GM19452 (cell line): ENCODE measurements around the gene NEMP1.

ENCODE experiments used
- ATAC-seq: cut with Tn5 transposase; IDR thresholded peaks from one replicate; pipeline ENCODE4 v1.9.1; 2021; ENCODE audit not compliant: unreplicated experiment

Gene NEMP1

DNA sequence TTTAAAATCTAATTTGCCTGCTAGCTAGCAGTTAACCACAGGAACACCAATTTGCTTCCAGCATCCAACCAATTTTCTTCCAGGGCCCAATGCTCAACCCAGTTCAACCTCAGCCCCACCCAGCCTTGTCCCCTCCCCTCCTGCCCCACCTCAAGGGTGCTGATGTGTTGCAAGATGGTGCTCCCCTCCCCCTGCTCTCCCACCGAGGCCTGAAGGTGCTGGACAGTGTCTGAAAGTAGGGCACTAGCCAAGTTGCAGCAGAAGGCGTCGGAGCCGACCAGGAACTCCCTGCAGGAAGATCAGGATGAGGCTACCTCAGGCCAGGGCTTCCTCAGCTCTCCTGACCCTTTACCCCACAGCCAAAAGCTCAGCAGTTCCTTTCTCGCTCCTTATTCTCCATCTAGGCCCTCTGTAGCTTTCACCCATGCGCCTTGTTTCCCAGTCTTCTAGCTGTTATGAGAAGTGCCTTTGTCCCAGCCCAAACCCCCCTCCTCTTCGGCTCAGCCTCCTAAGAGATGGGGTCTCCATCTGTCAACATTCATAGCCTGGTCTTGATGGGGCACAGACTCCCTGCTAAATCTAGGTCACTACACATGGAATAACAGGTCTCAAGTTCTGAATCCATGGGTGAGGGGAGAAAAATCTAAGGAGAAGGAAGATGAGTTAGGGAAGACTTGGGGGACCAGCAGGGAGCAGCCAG lies 29.0 kb upstream of the NEMP1 start:
- no peak for ATAC-seq

DNA sequence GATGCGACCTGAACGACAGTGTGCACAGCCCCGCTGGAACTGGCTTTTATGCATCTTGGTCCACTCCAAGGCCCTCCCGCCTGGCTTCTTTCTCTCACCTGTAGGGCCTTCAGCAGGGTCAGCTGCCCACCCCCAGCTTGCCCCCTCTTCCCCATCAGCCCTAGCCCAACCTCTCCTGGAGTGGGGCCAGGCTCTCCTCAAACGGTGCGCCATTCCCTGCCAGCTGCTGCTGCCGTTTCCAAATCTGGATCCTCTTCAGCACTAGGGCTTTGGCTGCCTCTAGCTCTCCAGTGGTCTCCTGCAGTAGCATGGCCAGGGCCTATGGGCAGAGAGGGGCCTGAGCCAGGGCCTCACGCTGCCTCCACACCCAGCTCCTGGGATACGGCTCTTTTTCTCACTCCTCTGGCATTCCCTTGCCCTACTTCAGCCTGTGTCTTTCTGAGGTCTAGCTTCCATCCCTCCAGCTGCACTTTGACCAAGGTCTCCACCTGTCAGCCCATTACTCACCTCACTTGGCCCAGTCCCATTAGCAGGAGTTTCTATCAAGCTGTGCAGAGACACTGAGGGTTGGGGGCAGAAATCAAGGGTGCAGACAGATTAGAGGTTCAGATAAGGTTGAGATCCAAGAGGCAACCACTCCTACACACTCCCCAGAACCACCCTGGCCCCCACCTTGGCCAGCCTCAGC lies 27.6 kb upstream of the NEMP1 start:
- ATAC-seq: no peak

DNA sequence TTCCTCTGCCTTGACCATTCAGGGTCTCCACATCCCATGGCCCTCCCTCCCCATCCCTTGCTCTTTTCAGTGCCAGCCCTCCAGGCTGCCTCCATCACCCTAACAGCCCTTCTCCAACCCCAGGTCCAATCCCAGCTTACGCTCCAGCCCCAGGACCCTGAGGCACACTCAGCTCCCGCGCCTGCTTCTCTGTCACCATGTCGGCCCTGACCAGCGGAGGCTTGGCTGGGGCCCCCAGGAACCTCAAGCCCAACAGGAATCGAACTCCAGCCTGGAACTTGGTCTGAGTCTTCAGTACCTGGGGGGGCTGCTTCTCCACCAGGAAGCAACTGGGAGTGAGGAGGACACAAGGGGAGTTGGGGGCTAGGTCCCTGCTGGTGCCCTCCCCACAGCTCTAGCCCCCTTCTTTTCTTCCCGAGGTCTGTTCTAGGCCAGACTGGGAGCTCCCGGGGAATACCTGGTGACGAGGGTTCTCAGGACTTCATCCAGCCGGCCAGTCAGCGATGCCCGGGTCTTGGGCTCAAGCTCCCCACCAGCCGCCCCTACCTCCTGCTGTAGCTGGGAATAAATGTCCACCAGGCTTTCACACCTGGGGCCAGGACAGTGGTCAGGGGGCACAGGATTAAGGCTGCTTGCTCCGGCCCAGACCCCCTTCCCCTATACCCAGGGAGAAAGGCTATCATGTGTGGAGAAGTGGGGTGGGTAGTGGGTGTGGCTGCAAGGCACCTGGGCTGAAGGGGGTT lies 26.6 kb upstream of the NEMP1 start:
- ATAC-seq: no peak

DNA sequence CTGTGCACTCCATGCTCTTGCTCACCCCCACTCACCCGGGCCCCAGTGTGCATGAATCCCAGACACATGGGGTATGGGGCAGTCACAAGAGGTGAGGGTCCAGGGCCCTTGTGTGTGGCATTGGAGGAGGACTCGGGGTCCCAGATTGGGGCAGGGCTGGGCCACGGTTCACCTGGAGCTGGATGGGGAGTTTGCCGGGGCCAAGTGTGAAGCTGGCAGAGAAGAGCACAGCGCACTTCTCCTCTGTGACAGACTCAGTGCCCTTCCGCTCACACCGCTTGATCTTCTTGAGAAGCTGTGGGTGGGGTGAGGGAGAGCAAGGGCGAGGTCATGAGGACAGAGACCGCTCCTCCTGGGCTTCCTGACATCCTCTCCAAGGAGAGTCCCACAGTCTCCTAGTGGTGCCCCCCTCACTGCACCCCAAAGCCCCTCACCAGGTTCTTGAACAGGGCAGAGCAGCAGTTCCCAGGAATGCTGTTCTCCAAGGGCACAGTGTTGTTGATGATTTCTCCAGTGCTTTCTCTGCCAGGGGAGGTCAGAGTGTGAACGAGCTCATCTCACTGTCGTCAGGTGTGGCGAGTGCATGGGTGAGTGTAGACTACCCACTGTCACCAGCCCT lies 25.8 kb upstream of the NEMP1 start:
- no peak for ATAC-seq

DNA sequence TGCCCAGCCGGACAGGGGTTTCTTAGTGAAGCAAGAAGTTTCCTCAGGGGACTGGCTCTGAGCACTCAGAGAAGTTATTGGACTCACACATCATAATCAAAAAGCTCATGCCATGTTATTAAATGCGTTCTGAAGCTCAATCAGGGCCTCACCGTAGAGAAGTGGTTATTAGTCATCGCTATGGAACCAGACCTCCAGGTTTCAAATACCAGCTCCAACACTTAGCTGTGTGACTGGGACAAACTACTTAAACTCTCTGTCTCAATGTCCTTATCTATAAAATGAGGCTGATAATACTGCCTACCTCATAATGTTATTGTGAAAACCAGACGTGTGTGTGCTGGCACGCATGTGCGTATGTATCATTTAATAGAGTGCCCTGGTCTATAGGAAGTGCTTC lies 25.3 kb upstream of the NEMP1 start:
- ATAC-seq: no peak

DNA sequence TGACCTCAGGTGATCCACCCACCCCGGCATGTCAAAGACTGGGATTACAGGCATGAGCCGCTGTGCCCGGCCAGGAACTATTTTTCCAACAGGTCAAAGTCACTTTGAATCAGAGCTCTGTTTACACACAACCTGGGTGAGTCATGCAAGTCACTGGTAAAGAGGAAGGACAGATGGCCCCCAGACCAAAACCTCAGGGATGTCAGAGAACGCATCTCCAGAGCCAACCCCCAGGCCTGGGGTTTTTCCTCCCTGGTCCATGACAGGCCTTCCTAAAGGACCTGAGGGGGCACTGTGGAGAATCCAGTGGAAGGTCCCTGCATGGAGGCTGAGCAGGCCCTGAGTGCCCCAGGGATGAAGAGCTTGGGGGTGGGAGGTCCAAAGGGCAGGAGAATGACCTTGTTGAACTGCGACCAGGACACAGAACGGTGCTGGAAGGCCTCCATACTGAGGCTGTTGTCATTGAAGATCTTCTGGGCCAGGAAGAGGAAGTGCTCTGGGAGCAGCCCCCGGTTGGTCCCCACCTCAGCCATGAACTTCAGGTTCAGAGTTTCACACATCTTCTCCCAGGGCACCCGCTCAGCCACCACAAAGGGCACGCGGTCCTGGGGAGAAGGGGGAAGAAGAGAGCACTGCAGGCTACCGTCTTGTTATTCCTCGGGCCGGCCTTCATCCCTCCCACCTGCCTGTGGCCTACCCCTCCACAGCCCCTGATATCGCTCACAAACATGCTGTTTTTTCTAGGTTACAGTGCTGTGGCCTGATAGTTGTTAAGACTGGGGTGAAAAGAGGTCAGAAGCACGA lies 23.5 kb upstream of the NEMP1 start:
- ATAC-seq: no peak

DNA sequence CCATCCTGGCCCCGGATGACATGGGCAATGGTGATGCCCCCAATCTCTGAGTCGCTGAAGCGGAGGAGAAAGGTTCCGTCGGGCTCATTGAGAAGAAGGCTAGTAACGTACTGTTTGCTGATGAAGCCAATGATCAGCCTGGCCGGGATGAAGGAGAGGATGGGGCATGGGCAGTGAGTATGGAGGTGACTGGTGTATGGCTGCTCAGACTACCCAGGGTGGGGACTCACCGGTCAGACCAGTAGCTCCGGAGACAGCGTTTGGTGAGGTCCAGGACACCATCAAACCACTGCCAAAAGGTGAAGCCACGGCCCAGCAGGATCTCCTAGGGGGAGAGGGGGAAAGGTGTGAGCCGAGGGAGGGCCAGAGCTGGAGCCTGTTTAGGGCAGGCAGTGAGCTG lies 21.2 kb upstream of the NEMP1 start:
- no peak for ATAC-seq

DNA sequence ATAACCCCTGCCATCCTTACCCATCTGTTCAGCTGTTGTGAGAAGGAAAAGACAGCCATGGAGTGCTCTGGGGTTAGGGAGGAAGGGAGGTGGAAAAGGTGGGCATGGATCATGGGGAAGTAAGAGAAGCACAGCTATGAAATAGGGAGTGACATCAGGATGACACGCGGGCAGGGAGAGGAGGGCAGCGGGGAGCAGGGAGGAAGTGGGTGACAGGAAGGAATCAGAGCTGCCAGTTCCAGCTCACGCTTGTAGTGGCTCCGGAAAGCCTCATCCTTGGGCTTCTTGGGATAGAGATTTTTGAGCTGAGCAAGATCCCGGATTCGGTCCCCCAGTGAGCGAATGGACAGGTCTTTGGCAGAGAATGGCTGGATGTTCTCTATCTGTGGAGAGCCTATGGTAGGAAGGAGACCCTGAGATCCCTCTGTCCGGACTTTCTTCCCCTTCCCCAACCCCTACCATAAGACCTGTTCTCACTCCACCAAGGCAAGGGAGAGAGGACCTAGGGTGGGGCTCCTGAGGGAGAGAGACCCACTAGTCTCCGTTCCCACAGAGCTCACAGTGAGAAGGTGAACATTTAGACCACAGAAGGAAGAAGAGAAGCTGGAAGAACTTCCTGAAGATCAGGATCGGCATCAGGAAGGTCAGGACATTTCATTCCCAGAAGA lies 20.6 kb upstream of the NEMP1 start:
- no peak for ATAC-seq

DNA sequence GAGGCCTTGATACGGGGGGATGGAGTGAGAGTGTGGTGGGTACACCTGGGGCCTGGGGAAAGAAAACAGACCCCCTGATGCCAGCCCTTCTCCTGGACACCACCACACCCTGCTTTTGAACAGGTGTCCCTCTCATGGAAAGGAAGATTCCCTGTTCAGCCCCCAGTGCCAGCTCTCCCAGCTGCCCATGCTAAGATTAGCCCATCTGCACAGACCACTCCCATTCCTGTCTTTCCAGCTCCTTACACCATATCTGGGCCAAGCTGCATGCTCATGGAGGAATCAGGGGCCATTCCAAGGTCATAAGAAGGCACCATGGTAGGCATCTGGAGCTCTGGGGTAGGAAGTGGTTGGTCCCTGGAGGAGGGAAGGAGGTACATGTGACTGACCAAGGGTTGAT lies 20.0 kb upstream of the NEMP1 start:
- ATAC-seq: no peak

DNA sequence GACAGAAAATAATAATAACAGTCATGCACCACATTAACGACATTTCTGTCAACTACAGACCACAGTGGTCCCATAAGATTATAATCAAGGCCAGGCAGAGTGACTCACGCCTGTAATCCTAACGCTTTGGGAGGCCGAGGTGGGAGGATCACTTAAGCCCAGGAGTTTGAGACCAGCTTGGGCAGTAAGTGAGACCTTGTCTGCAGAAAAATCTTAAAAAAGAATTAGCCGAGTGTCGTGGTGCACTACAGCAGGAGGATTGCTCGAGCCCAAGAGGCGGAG lies 18.9 kb upstream of the NEMP1 start:
- ATAC-seq: no peak

DNA sequence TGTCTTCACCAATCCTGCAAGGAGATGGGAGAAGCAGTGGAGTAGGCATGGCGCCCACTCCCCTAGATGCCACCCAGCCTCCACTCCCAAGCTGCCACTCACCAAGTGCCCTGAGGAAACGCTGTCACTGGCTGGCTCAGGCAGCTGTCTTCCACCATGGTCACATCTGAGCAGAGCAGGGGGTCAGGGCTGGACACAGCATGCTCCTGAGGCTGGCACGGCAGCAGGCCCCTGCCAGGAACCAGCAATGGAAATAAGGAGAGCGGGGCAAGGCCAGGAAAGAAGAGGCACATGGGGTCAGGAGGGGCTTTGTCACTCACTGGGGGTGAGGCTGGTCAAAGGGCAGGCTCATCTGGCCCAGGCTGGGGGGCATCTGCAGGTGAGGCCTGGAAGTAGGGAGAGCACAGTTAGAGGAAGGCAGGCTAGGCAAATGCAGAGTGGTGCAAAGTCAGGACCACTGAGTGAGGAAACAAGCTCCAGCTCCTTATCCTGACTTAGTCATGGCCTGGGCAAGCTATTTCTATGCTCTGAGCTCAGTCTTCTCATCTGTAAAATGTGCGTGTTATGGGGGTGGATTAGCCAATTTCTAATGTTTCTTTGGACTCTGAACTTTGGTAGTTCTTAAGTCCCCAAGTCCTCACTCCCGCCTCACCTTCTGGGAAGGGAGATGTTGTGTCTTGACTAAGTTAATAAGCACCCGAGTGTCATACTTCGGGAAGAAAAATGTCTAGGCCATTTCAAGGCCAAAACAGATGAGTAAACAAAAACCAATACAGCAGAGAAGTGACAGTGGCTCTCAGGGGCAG lies 18.4 kb upstream of the NEMP1 start:
- no peak for ATAC-seq

DNA sequence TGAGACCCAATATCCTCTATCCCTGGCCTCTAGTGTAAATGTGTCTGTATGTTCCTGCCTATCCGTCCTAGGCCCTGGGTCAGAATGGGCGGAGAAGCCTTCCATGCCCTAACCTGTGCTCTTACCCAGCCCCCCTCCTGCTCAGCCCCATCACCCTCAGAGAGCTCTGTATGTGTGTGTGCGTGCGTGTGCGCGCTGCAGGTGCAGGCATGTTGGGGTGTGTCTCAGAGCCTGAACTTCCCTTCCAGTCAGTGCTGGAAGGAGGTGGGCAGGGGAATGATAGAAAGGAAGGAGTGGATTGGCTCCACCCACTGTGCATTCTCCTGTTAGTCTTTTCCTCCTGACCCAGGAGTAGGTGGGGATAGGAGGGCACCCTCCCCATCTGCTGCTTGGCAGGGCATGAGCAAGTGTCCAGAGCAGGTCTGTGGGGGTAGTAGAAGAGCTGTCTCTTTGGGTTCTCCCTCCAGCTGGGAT lies 17.5 kb upstream of the NEMP1 start:
- no peak for ATAC-seq

DNA sequence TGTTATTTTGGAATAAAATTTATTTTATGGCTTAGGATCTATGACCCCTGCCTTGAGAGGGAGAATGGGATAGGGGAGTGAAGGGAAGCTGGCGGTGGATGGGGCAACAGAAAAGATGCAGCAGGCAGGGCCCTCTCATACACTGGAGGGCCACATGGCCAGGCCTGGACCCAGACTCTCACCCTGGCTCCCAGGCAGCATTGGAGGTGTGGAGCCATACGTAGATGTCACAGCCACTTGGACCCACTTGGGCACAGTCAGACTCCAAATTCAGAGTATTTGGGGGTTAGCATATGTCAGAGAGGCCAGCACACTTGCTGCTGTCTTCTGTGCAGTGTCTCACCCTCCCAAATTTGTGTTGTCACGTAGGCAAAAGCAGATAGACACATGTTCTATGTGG lies 16.8 kb upstream of the NEMP1 start:
- no peak for ATAC-seq

DNA sequence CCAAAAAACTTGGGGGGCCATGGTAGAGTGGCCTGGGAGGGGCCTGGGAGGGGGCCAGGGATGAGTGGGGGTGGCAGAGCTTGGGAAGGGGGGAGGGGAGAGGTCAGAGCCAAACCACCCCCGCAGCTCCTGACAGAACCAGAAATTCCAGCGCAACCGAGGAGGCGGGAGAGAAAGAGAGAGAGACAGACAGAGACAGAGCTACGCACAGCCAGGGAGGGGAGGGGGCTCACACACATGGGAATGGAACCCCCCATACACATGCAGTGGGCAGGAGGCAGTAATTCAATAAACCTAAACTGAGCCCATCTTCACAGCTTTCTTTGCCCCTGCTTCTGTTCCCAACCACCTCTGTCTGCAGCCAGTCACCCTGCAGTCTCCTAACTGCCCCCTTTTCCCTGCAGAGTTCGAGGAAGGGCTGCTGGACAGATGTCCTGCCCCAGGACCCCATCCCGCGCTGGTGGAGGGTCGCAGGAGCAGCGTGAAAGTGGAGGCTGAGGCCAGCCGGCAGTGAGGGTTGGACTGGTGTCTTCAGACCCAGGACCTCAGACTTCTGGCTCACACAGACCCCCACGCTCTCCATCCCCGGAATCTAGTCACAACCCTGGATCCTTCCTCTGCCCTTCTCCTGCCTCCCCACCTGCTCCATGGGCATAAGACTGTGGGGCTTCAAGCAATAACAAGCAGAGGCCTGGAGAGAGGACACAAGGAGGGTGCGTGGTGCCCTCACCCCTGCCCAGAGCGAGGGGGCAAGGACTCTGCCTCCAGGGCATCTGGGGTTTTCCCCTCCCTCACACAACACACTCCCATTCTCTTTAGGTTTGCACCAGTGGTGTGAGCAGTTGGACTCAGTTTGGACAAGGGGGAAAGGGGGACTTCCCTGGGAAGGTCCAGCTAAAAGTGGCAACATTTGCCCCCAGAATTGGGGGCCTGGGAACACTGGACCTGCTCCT lies 15.9 kb upstream of the NEMP1 start:
- no peak for ATAC-seq

DNA sequence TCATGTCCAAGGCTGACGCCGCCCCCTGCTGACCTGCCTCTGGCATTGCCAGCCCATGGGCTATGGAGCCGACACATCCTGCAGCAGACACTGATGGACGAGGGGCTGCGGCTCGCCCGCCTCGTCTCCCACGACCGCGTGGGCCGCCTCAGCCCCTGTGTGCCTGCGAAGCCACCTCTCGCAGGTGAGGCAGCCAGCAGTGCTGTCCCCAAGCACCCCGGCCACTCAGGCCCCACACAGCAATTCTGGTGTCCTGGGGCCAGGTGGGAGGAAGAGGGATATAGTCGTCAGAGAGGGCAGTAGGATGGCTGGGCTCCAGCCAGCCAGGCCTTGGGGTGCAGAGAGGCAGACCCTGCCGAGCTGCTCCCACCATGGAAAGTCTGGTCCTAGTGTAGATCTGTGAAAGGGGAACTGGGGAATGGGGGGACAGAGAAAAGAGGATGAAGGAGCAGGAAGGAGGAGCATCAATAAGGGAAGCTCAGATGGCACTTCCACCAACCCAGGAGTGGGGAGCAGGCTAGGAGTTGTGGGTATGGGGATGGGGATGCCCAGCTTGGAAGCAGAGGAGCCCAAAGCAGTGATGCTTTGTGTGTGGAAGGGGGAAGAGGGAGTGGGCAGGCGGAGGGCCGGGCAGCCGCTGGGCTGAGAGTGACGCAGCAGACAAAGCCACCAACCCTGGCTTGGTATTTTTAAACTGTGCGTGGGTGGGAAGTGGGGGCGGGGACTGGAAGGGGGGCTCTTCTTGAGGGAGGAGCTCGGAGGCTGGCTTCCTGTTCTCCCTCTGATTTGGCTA lies 15.0 kb upstream of the NEMP1 start:
- no peak for ATAC-seq

DNA sequence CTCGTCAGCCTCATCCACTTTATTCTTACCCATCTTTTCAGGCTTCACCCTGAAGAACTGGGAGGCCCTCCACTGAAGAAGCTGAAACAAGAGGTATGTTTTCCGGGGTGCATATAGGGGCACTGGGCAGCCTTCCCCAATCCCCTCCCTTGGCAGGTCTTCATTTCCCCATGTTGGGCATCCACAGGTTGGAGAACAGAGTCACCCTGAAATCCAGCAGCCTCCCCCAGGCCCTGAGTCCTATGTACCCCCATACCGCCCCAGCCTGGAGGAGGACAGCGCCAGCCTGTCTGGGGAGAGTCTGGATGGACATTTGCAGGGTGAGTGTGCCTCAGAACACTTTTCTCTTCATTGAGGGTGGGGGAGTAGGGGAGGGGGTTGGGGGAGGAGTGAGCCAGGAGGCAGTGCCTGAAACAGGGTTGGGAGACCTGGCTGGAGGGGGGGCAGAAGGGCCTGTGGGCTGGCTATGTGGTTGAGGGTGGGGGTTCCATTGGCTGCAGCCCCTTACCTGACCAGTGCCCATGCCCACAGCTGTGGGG lies 14.4 kb upstream of the NEMP1 start:
- ATAC-seq: no peak

DNA sequence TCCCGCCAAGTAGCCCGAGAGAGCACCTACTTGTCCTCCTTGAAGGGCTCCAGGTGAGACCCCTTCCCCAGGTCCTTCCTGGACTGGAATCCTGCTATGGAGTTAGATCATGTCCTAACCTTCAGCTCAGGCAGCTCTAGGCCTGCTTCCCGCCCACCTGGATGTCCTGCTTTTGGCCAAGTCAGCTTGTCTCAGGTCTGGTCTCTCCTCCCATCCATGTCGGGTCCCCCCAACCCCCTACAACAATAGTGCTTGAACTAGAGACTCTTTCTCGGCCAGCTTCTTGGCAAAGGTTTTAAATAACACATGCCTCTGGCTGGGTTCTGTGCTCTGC lies 13.9 kb upstream of the NEMP1 start:
- ATAC-seq: no peak
